ENCODE results near the gene ASB8.

DNA sequence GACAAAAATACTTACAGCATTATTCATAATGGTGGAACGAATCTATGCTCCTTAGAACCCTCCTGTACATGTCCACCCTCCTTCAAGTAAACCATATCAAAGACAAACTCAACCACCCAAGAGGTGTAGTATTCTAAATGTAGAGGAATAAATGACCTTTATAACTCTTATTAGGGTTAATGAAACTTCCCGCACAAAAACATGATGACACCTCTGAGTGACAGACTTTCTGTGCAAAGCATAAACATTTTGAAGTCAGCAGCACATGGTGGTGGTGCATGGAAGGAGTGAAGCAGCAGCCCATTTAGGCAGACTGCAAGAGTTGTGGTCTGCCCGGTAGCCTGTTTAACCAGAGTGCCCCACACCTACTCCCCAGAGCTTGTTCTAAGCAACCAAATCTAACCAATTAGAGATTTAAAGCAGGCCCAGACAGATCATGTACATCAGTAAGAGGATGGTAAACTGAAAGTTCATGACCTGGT lies 615 bp upstream of the ASB8 start:
- TF ChIP-seq YY1 (IDR thresholded peaks at IDR 0.05; ENCODE audit: low read depth) (no peak), NFIC (IDR thresholded peaks at IDR 0.05) (no peak), EGR1 (IDR thresholded peaks at IDR 0.05) (no peak), TAF1 (IDR thresholded peaks at IDR 0.05; ENCODE audit: low read depth) (no peak), EP300 (IDR thresholded peaks at IDR 0.05; ENCODE audit: borderline replicate concordance) (no peak), CEBPB (IDR thresholded peaks at IDR 0.05) (no peak)
- TF ChIP-seq, protein P1, sequence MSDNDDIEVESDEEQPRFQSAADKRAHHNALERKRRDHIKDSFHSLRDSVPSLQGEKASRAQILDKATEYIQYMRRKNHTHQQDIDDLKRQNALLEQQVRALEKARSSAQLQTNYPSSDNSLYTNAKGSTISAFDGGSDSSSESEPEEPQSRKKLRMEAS (IDR thresholded peaks at IDR 0.05) = no peak

All from Ishikawa (cell line).